Peyer's patch (tissue), 4 donors: ENCODE results near the gene OR51B2.

Source experiments
- POLR2A ChIP-seq, 2 donors: fragments of 450-650 bp; IDR thresholded peaks; one replicate each; pipeline ENCODE4 v1.5.1; 2017; ENCODE audit warnings: antibody characterized with exemption in 2 of 2, mild to moderate bottlenecking in 2 of 2, moderate library complexity in 2 of 2
- TF ChIP-seq, protein P1 (sequence below), 6 experiments: fragments of 450-650 bp in 4 of 6; fragments of 200-600 bp in 2 of 6; sonication (generic) in 1 of 6; IDR thresholded peaks; one replicate each; pipeline ENCODE4 v1.5.1; 2017 to 2019; ENCODE audit warnings: antibody characterized with exemption in 6 of 6, mild to moderate bottlenecking in 3 of 6, moderate library complexity in 1 of 6

DNA sequence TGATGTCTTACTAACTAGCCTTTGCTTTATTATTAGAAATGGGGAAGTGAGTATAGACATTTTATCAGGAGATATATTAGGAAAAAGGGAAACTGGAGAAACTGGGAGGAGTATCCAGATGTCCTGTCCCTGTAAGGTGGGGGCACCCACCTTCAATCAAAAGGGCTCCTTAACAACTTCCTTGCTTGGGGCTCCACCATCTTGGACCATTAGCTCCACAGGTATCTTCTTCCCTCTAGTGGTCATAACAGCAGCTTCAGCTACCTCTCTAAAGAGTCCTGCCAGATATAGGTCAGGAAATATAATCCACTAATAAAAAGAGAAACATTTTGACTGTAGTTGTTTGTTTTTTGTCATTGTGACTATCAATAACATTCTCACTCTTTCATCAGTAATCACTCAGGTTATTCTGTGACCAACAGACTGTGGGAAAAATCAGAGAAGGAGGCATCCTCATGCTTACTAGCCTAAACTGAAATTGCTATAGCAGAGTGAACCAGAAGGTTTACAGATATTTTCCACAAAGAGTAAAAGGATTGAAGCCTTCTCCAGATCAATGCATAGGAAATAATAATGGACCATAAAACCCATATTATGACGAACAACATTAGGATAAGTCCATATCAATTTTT is 32.8 kb downstream of the OR51B2 start:
- TF ChIP-seq POLR2A (IDR thresholded peaks at IDR 0.05) = no peak
- TF ChIP-seq, protein P1, sequence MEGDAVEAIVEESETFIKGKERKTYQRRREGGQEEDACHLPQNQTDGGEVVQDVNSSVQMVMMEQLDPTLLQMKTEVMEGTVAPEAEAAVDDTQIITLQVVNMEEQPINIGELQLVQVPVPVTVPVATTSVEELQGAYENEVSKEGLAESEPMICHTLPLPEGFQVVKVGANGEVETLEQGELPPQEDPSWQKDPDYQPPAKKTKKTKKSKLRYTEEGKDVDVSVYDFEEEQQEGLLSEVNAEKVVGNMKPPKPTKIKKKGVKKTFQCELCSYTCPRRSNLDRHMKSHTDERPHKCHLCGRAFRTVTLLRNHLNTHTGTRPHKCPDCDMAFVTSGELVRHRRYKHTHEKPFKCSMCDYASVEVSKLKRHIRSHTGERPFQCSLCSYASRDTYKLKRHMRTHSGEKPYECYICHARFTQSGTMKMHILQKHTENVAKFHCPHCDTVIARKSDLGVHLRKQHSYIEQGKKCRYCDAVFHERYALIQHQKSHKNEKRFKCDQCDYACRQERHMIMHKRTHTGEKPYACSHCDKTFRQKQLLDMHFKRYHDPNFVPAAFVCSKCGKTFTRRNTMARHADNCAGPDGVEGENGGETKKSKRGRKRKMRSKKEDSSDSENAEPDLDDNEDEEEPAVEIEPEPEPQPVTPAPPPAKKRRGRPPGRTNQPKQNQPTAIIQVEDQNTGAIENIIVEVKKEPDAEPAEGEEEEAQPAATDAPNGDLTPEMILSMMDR (IDR thresholded peaks at IDR 0.05) = peak in 1 of 6 experiments; percentile 14
